Activated T-cell treated with anti-CD3 and anti-CD28 coated beads, Interleukin-2, amount 50 U/mL, for 4 hours (primary cell): ENCODE data around the gene TMEM238L. TPM values are rescaled to one million over a fixed set of nuclear protein-coding genes. Genes with fewer than 3 reads are reported as not detected.

ENCODE experiments used
- ATAC-seq, 2 donors: fragments of 200-7000 bp; cut with Tn5 transposase; one replicate each; pipeline ENCODE4 v1.10.0; 2021
- DNase-seq: peaks from one replicate; pipeline ENCODE4 v3.0.0-alpha.2; 2020
- H3K27me3 Mint-ChIP-seq: one replicate; pipeline ENCODE4 v1.8.0; 2021; ENCODE audit warnings: low read depth, mixed read lengths
- H3K36me3 Mint-ChIP-seq: one replicate; pipeline ENCODE4 v1.8.0; 2022; ENCODE audit warnings: mixed read lengths; ENCODE audit not compliant: insufficient read depth
- H3K4me1 Mint-ChIP-seq: one replicate; pipeline ENCODE4 v1.8.0; 2021; ENCODE audit warnings: low read depth, mixed read lengths
- H3K4me3 Mint-ChIP-seq: one replicate; pipeline ENCODE4 v1.8.0; 2021; ENCODE audit warnings: mild to moderate bottlenecking, moderate library complexity, mixed read lengths
- H3K9me3 Mint-ChIP-seq: one replicate; pipeline ENCODE4 v1.8.0; 2021; ENCODE audit warnings: mixed read lengths
- total RNA-seq, 3 donors: library from RNA; stranded (reverse); gene quantifications; one replicate each; pipeline ENCODE4 v1.2.1, GENCODE V29; 2021

TMEM238L gene
- total RNA-seq, 3 donors from 2014 or later = not detected

GRCh38 chr17:10754861-10755591 lies 48.9 kb downstream of the TMEM238L start:
- no peaks in the 10 kb centered on the region for H3K36me3 Mint-ChIP-seq
- no peak for ATAC-seq
- H3K27me3 Mint-ChIP-seq = no peaks in the 10 kb centered on the region
- H3K9me3 Mint-ChIP-seq = no peaks in the 10 kb centered on the region
- no peak overlapping the region for H3K4me3 Mint-ChIP-seq
- no peaks in the 10 kb centered on the region for H3K4me1 Mint-ChIP-seq
- DNase-seq = no peak

- Mint-ChIP-seq H3K9me3 (no peaks in the 10 kb centered on the region), H3K4me1 (no peaks in the 10 kb centered on the region), H3K27me3 (no peaks in the 10 kb centered on the region), H3K4me3 (no peak overlapping the region), H3K36me3 (no peaks in the 10 kb centered on the region)
- DNase-seq = peak; percentile 9
- no peak for ATAC-seq
These were observed 49.8 kb downstream of the TMEM238L start for GRCh38 chr17:10754109-10754508.

DNA sequence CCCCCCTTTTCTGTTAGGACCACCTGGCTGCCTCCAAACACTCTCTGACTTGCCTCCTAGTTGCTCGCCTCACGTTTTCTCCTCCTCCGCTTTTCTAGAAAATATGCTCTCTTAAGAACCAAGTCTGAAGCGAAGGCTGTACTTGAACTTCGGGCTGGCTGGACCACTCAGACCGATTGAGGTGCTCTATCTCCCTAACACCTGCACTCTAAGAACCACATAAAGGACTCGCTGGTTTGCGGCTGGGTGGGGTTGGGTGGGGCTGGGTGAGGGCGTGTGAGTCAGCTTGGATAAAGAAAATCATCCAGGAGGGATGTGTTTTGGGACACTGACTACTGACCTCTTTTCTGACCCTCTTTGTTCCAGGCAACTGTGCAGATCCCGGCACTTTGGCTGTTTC lies 51.2 kb downstream of the TMEM238L start:
- Mint-ChIP-seq H3K27me3 (no peaks in the 10 kb centered on the region), H3K9me3 (no peaks in the 10 kb centered on the region), H3K4me1 (no peaks in the 10 kb centered on the region), H3K4me3 (no peak overlapping the region), H3K36me3 (no peaks in the 10 kb centered on the region)
- ATAC-seq (no peak), DNase-seq (no peak)

GRCh38 chr17:10751563-10751962 lies 52.3 kb downstream of the TMEM238L start:
- H3K36me3 Mint-ChIP-seq = no peaks in the 10 kb centered on the region
- no peak overlapping the region for H3K4me3 Mint-ChIP-seq
- no peaks in the 10 kb centered on the region for H3K27me3 Mint-ChIP-seq
- DNase-seq (no peak), ATAC-seq (no peak)
- H3K4me1 Mint-ChIP-seq = no peaks in the 10 kb centered on the region
- no peaks in the 10 kb centered on the region for H3K9me3 Mint-ChIP-seq

- no peaks in the 10 kb centered on the region for H3K4me1 Mint-ChIP-seq
- no peaks in the 10 kb centered on the region for H3K36me3 Mint-ChIP-seq
- ATAC-seq (no peak), DNase-seq (no peak)
- H3K9me3 Mint-ChIP-seq = no peaks in the 10 kb centered on the region
- no peaks in the 10 kb centered on the region for H3K27me3 Mint-ChIP-seq
- H3K4me3 Mint-ChIP-seq = no peak overlapping the region
These were observed 53.7 kb downstream of the TMEM238L start for GRCh38 chr17:10750210-10750609.

GRCh38 chr17:10748531-10749181 lies 55.2 kb downstream of the TMEM238L start:
- no peak overlapping the region for H3K4me3 Mint-ChIP-seq
- H3K9me3 Mint-ChIP-seq = no peaks in the 10 kb centered on the region
- ATAC-seq = no peak
- peaks cover 11% of the 10 kb centered on the region for H3K4me1 Mint-ChIP-seq
- DNase-seq = no peak
- no peaks in the 10 kb centered on the region for H3K27me3 Mint-ChIP-seq
- H3K36me3 Mint-ChIP-seq = no peaks in the 10 kb centered on the region

GRCh38 chr17:10745231-10745630 lies 58.7 kb downstream of the TMEM238L start:
- H3K9me3 Mint-ChIP-seq = no peaks in the 10 kb centered on the region
- H3K27me3 Mint-ChIP-seq = no peaks in the 10 kb centered on the region
- H3K36me3 Mint-ChIP-seq = no peaks in the 10 kb centered on the region
- peaks cover 11% of the 10 kb centered on the region for H3K4me1 Mint-ChIP-seq
- ATAC-seq = no peak
- no peak for DNase-seq
- no peak overlapping the region for H3K4me3 Mint-ChIP-seq

Other genes starting within 250 kb of the TMEM238L start
- gene MYH3, start 146.8 kb downstream of the TMEM238L start, total RNA-seq = 1 to 10 TPM; 3.2 to 5.1 (median 4.1) TPM
- 10 to 100 TPM; 54.7 to 56.2 (median 55.7) TPM for gene SCO1, start 106.6 kb downstream of the TMEM238L start, total RNA-seq
- 1 to 10 TPM; 5.9 to 7.7 (median 7.6) TPM for gene ADPRM, start 106.5 kb downstream of the TMEM238L start, total RNA-seq
- gene TMEM220, start 74.1 kb downstream of the TMEM238L start, total RNA-seq = 1 to 10 TPM; 1.7 to 3.0 (median 1.8) TPM
- gene PIRT, start 34.0 kb upstream of the TMEM238L start, total RNA-seq = not detected